ENCODE results near the gene SCGN.
A peak's percentile ranks its signal among the peaks of the same experiment; 100 is the strongest.

Gene SCGN

GRCh38 chr6:25640891-25641290 is 11.1 kb upstream of the SCGN start:
- no peak for DNase-seq

GRCh38 chr6:25641377-25641776 is 10.6 kb upstream of the SCGN start:
- no peak for DNase-seq

- DNase-seq, result no peak
Measured at GRCh38 chr6:25641940-25642666, 9.9 kb upstream of the SCGN start.

- DNase-seq, result no peak
Measured at GRCh38 chr6:25642667-25643328, 9.2 kb upstream of the SCGN start.

- no peak for DNase-seq
Measured at GRCh38 chr6:25645916-25646315, 6.1 kb upstream of the SCGN start.

- DNase-seq, result no peak
Measured at GRCh38 chr6:25649611-25650010, 2.4 kb upstream of the SCGN start.

- DNase-seq, result no peak
Measured at GRCh38 chr6:25655723-25656122, 3.7 kb downstream of the SCGN start.

GRCh38 chr6:25659633-25660368 is 7.8 kb downstream of the SCGN start:
- DNase-seq, result no peak

- peak; percentile 49 for DNase-seq
Measured at GRCh38 chr6:25660512-25660911, 8.5 kb downstream of the SCGN start.

GRCh38 chr6:25661129-25661779 is 9.2 kb downstream of the SCGN start:
- DNase-seq, result no peak

- DNase-seq, result no peak
Measured at GRCh38 chr6:25665455-25665854, 13.4 kb downstream of the SCGN start.

- no peak for DNase-seq
Measured at GRCh38 chr6:25669413-25669812, 17.4 kb downstream of the SCGN start.

GRCh38 chr6:25670208-25670607 is 18.2 kb downstream of the SCGN start:
- DNase-seq, result no peak

- no peak for DNase-seq
Measured at GRCh38 chr6:25670793-25671513, 18.9 kb downstream of the SCGN start.

GRCh38 chr6:25671652-25672051 is 19.6 kb downstream of the SCGN start:
- DNase-seq, result no peak

GRCh38 chr6:25675167-25675566 is 23.2 kb downstream of the SCGN start:
- DNase-seq, result no peak

- no peak for DNase-seq
Measured at GRCh38 chr6:25676775-25677174, 24.8 kb downstream of the SCGN start.

GRCh38 chr6:25681848-25682247 is 29.8 kb downstream of the SCGN start:
- no peak for DNase-seq

GRCh38 chr6:25682324-25682723 is 30.3 kb downstream of the SCGN start:
- no peak for DNase-seq

GRCh38 chr6:25684565-25684964 is 32.5 kb downstream of the SCGN start:
- no peak for DNase-seq

- DNase-seq, result no peak
Measured at GRCh38 chr6:25685251-25685650, 33.2 kb downstream of the SCGN start.

- DNase-seq, result no peak
Measured at GRCh38 chr6:25685896-25686295, 33.9 kb downstream of the SCGN start.

- DNase-seq, result no peak
Measured at GRCh38 chr6:25686856-25687255, 34.8 kb downstream of the SCGN start.
